ENCODE data around the gene NAGA. TPM values are rescaled to one million over a fixed set of nuclear protein-coding genes. Genes with fewer than 3 reads are reported as not detected.
A peak's percentile ranks its signal among the peaks of the same experiment; 100 is the strongest.

NAGA gene
- total and polyA plus RNA-seq, 5 experiments from 2014 or later: 7.8 to 11.2 (median 9.1) TPM

DNA sequence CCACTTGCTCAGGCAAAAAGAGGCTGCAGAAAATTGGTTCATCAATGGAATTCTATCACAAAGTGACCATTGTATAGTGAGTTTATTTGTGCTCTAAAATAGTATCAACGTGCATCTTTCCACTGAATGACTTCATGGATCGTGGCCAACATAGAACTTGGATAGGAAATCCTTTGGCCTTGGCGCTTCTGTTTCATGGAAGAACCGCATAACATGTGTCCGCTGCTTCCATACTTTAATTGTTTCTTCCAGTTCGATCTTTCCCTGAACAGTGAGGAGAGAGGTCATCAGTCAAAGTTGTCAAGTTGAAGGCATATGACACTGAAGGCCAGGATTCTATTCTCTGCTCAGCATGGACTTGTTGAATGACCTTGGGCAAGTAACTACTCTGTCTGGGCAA, 15.4 kb upstream of the NAGA start:
- ATAC-seq (no peak), DNase-seq (no peak)
- POLR2A ChIA-PET: no interaction called here
- Mint-ChIP-seq H3K27ac (peak overlapping the region in 3 of 10 donors; percentile 16 to 62 (median 24)), H3K9me3 (no peaks in the 10 kb centered on the region), H3K4me3 (no peak overlapping the region), H3K27me3 (no peaks in the 10 kb centered on the region), H3K36me3 (peaks cover 0 to 55% (median 10%) of the 10 kb centered on the region in 3 donors), H3K4me1 (peaks cover 27 to 52% (median 38%) of the 10 kb centered on the region in 4 donors)

DNA sequence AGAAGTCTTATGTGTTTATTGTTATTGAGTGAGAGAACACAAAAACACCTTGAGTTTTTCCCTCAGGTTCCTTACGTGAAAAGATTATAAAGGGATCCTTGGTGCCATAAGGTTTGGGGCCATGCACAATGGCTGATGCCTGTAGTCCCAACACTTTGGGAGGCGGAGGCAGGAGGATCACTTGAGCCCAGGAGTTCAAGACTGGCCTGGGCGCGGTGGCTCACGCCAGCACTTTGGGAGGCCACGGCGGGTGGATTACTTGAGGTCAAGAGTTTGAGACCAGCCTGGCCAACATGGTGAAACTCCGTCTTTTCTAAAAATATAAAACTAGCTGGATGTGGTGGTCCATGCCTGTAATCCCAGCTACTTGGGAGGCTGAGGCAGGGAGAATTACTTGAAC, 14.3 kb upstream of the NAGA start:
- ATAC-seq: no peak
- H3K27ac Mint-ChIP-seq: no peak overlapping the region
- H3K36me3 Mint-ChIP-seq: peaks cover 0 to 55% (median 10%) of the 10 kb centered on the region in 3 donors
- H3K27me3 Mint-ChIP-seq: no peaks in the 10 kb centered on the region
- no peaks in the 10 kb centered on the region for H3K9me3 Mint-ChIP-seq
- H3K4me1 Mint-ChIP-seq: peaks cover 26 to 55% (median 44%) of the 10 kb centered on the region in 4 donors
- no peak overlapping the region for H3K4me3 Mint-ChIP-seq
- POLR2A ChIA-PET: interaction anchor here (1.5 kb wide), 1 partner anchor 9 kb away, joined by 4 read pairs; no protein-coding TSS in a partner anchor
- DNase-seq: no peak

- H3K9me3 Mint-ChIP-seq: no peaks in the 10 kb centered on the region
- peaks cover 0 to 52% (median 10%) of the 10 kb centered on the region in 3 donors for H3K36me3 Mint-ChIP-seq
- H3K27ac Mint-ChIP-seq: no peak overlapping the region
- ATAC-seq: no peak
- H3K27me3 Mint-ChIP-seq: no peaks in the 10 kb centered on the region
- peaks cover 21 to 53% (median 42%) of the 10 kb centered on the region in 4 donors for H3K4me1 Mint-ChIP-seq
- DNase-seq: no peak
- POLR2A ChIA-PET: no interaction called here
- H3K4me3 Mint-ChIP-seq: peak overlapping the region in 3 of 10 donors; percentile 26 to 48 (median 46)
These were observed 12.5 kb upstream of the NAGA start for GRCh38 chr22:42083119-42083518.

DNA sequence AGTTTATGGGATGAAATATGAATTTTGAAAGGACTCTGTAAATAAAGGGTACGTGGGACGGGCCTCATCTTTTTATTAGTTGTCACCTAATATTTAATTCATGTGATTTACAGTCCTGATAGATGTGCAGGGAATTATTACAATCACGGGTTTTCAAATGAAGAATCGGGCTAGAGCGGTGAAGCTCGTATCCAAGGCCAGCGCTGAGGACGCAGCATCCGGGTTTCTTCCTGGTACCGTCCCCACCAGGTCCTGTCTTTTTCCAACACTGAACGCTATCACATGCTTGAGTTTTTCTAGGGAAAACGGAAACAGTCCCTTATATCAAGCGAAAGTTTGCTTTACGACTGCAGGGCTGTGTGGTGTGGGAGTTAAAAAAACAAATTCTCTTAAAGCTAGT, 9.7 kb upstream of the NAGA start:
- POLR2A ChIA-PET: interaction anchor here (0.9 to 7.3 kb wide), 18 partner anchors 9 to 794 kb away, joined by 3 to 163 read pairs (median 6); partner anchors contain the start of genes CCDC134, CENPM, DESI1 and NAGA
- Mint-ChIP-seq H3K27ac (peak overlapping the region; percentile 91 to 100 (median 99)), H3K9me3 (no peaks in the 10 kb centered on the region), H3K4me3 (peak overlapping the region; percentile 87 to 98 (median 95)), H3K27me3 (no peaks in the 10 kb centered on the region), H3K36me3 (peaks cover 0 to 32% (median 8%) of the 10 kb centered on the region in 3 donors), H3K4me1 (peaks cover 19 to 49% (median 39%) of the 10 kb centered on the region in 4 donors)
- ATAC-seq (no peak), DNase-seq (no peak)

- peak; percentile 92 to 93 for ATAC-seq
- H3K36me3 Mint-ChIP-seq: peaks cover 0 to 25% (median 7%) of the 10 kb centered on the region in 3 donors
- H3K9me3 Mint-ChIP-seq: no peaks in the 10 kb centered on the region
- peak; percentile 96 to 100 (median 98) for DNase-seq
- POLR2A ChIA-PET: interaction anchor here (0.6 to 7.3 kb wide), 22 partner anchors 10 to 986 kb away, joined by 3 to 163 read pairs (median 5); partner anchors contain the start of genes CCDC134, CENPM, DESI1 and NAGA
- H3K4me1 Mint-ChIP-seq: peaks cover 19 to 55% (median 44%) of the 10 kb centered on the region in 4 donors
- H3K27ac Mint-ChIP-seq: peak within 1 kb of the TSS; percentile 91 to 100 (median 99)
- H3K4me3 Mint-ChIP-seq: peak within 1 kb of the TSS; percentile 87 to 98 (median 95)
- H3K27me3 Mint-ChIP-seq: no peaks in the 10 kb centered on the region
These were observed 9.0 kb upstream of the NAGA start, which contains the start of gene SMDT1 for GRCh38 chr22:42079319-42080251. Gene SMDT1, plus strand, starts transcription at chr22:42079700. Its CDS starts 69 bp downstream, at chr22:42079769.

DNA sequence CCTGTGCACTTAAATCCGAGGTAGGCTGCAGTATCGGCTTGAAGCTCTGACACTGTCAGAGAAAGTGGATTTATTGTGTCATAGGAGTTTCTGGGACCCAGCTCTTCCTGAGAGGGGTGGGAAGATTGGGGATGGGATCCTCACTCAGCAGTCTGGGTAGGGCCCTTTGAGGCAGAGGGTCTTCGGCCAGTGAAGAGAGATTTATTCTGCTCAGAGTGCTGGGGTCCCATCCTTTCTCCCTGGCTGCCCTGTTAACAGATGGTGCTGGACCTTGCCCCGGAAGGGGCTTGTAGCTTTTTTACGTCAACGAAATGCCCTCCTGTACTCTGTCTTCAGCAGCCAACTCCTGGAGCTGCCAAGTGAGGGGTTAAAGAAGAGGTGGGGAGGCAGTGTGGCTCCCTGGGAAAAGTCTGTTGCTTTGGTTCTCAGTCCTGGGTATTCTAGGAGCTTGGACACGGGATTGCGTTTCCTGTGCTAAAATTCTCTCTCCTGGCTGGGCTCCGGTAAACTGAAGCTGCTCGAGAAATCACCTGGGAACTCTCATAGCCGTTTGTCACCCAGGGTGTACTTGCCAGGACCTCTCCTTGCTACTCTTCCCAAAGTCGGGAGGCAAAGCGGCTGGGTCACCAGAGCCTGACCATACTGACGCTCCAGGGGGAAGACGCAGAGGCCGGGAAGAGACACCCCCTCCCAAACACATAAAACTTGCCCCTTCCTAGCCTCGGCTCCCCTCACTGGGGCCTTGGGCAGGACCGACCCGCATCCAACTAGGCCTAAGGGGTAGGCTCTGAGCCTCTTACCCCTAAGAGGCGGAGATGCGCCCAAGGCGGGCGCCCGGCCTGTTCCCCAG, 8.1 kb upstream of the NAGA start:
- no peak for DNase-seq
- Mint-ChIP-seq H3K27ac (peak overlapping the region; percentile 91 to 100 (median 99)), H3K9me3 (no peaks in the 10 kb centered on the region), H3K4me1 (peaks cover 16 to 55% (median 42%) of the 10 kb centered on the region in 4 donors), H3K4me3 (peak overlapping the region; percentile 87 to 98 (median 95)), H3K27me3 (no peaks in the 10 kb centered on the region), H3K36me3 (peaks cover 0 to 16% (median 3%) of the 10 kb centered on the region in 3 donors)
- POLR2A ChIA-PET: interaction anchor here (0.6 to 7.3 kb wide), 13 partner anchors 9 to 921 kb away, joined by 3 to 163 read pairs (median 7); partner anchors contain the start of genes CCDC134, DESI1, NAGA and NDUFA6
- no peak for ATAC-seq

DNA sequence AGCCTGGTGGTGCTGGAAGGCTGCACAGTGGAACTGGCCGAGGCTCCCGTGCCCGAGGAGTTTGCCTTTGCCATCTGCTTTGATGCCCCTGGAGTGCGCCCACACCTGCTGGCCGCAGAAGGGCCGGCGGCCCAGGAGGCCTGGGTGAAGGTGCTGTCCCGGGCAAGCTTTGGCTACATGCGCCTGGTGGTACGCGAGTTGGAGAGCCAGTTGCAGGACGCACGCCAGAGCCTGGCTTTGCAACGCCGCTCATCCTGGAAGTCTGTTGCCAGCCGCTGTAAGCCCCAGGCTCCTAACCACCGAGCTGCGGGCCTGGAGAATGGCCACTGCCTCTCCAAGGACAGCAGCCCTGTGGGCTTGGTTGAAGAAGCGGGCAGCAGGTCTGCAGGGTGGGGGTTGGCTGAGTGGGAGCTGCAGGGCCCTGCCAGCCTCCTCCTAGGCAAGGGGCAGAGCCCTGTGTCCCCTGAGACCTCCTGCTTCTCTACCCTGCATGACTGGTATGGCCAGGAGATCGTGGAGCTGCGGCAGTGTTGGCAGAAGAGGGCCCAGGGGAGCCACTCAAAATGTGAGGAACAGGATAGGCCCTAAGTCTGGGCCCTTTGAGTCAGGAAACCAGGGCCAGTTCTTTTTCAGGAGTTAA, 7.0 kb upstream of the NAGA start:
- H3K27ac Mint-ChIP-seq: peak overlapping the region in 7 of 10 donors; percentile 8 to 99 (median 53)
- POLR2A ChIA-PET: interaction anchor here (2.3 to 7.3 kb wide), 3 partner anchors 8 to 236 kb away, joined by 8 to 163 read pairs (median 46); partner anchors contain the start of genes NAGA and NDUFA6
- H3K4me1 Mint-ChIP-seq: peaks cover 17 to 59% (median 46%) of the 10 kb centered on the region in 4 donors
- DNase-seq (no peak), ATAC-seq (no peak)
- no peaks in the 10 kb centered on the region for H3K9me3 Mint-ChIP-seq
- H3K36me3 Mint-ChIP-seq: peaks cover 0 to 10% (median 2%) of the 10 kb centered on the region in 3 donors
- H3K27me3 Mint-ChIP-seq: no peaks in the 10 kb centered on the region
- H3K4me3 Mint-ChIP-seq: peak overlapping the region in 3 of 10 donors; percentile 3 to 96 (median 10)

DNA sequence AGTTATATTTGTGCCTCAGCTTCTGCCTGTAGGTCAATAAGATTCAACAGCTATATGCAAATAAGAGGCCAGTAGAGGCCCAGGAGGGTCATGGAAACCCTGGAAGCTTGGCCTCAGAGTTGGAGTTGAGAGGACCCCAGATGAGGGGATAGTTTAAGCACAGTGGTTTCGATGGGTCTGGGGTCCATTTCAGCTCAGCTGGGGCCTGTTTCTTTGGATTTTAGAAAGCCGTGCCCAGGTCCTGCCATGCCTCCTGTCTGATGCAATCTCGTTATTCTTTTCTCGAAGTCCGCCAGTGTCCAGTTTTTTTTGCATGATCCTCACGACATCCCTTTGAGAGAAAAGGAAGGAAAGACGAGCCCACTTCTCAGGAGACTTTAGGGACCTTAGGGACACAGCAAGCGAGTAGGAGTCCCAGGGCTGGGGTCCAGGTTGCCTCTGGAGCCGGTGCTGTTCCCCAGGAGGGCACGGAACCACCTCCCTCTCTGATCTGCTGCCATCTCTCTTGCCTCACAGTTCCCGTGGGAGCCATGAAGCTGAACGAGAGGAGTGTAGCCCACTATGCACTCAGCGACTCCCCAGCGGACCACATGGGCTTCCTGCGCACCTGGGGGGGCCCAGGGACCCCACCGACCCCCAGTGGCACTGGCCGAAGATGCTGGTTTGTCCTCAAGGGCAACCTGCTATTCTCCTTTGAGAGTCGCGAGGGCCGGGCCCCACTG, 6.3 kb upstream of the NAGA start:
- POLR2A ChIA-PET: interaction anchor here (0.5 to 7.3 kb wide), 5 partner anchors 13 to 778 kb away, joined by 3 to 163 read pairs (median 3); partner anchors contain the start of genes NDUFA6, POLDIP3 and ZC3H7B
- Mint-ChIP-seq H3K9me3 (no peaks in the 10 kb centered on the region), H3K27me3 (no peaks in the 10 kb centered on the region), H3K36me3 (peaks cover 0 to 3% (median 0%) of the 10 kb centered on the region in 3 donors), H3K4me3 (no peak overlapping the region), H3K4me1 (peaks cover 14 to 57% (median 40%) of the 10 kb centered on the region in 4 donors), H3K27ac (peak overlapping the region in 2 of 10 donors; percentile 21 to 60)
- ATAC-seq (no peak), DNase-seq (peak in 1 of 10 donors; percentile 1)

- Mint-ChIP-seq H3K27ac (peak overlapping the region in 6 of 10 donors; percentile 17 to 73 (median 71)), H3K36me3 (no peaks in the 10 kb centered on the region), H3K4me3 (peak overlapping the region; percentile 46 to 97 (median 62)), H3K9me3 (no peaks in the 10 kb centered on the region), H3K27me3 (no peaks in the 10 kb centered on the region), H3K4me1 (peaks cover 20 to 58% (median 44%) of the 10 kb centered on the region in 4 donors)
- ATAC-seq (no peak), DNase-seq (peak in 1 of 10 donors; percentile 7)
- POLR2A ChIA-PET: interaction anchor here (0.8 to 7.3 kb wide), 3 partner anchors 9 to 369 kb away, joined by 3 to 163 read pairs (median 4); partner anchors contain the start of gene NDUFA6
These were observed 4.4 kb upstream of the NAGA start for GRCh38 chr22:42074846-42075676.

DNA sequence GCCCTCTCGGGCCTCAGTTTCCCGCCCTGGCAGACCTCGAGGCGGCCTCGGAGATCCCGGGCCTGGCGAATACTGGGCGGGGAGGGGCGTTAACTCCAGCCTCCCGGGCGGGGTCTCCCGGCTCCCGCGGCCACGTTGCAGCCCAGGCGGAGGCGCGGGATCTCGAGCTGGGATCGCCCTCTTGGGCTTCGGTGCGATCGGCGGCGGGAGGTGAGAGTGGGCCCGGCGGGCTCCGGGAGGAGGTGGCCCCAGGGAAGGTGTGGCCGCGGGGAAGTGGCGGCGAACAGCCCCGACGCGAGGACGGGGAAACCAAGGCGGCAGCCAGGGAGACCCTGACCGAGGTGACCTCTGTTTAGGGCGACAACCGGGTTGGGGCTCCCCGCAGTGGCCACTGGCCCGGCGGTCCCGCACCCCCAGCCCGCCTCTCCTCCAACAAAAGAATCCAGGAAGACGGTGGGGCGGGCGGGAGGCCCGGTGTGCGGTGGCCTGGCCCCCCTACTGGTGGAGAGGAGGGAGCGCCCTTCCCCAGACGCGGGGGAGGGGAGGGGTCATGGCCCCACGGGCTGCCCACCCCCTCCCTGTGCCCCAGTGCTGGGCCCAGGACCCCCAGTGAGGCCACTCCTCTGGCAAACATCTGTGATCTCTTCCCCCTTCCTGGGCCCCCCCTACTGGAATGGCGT, 3.7 kb upstream of the NAGA start, which contains the start of gene PHETA2:
Gene PHETA2 (plus strand): TSS at position 117 of the 680 bp plus-strand sequence. CDS start 3,046 bp downstream, outside the sequence.
- Mint-ChIP-seq H3K4me1 (peaks cover 18 to 59% (median 46%) of the 10 kb centered on the region in 4 donors), H3K36me3 (no peaks in the 10 kb centered on the region), H3K27me3 (no peaks in the 10 kb centered on the region), H3K9me3 (no peaks in the 10 kb centered on the region), H3K27ac (peak within 1 kb of the TSS in 8 of 10 donors; percentile 20 to 91 (median 76)), H3K4me3 (peak within 1 kb of the TSS; percentile 57 to 97 (median 68))
- ATAC-seq: peak in 1 of 2 donors; percentile 6
- DNase-seq: peak; percentile 17 to 79 (median 44)
- POLR2A ChIA-PET: interaction anchor here (2.2 kb wide), 1 partner anchor 16 kb away, joined by 9 read pairs; the partner anchor contains the start of gene NDUFA6

All from naive thymus-derived CD8-positive, alpha-beta T cell (primary cell).